ENCODE data around the gene SLC8A1.

DNA sequence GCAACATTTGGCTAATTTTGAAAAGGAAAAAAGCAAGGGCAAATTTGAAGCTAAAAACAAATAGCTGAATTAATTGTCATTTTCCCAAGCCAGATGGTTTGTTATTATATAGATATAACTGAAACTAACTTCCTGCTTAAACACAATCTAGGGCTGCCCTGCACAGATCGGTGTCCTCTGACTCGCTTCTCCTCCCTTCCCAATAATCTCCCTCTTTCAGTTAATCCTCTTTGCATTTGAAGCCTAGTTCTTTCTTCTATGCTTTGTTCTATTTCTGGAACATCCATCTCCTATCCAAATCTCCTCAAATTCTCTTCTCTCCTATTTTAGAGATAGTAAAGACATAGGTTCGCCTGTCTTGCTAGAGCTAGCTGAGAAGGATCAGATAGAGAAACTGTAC lies 328.1 kb downstream of the SLC8A1 start:
- TF ChIP-seq EZH2 (IDR thresholded peaks at IDR 0.05; ENCODE audit: insufficient read depth, low read length): no peak
- TF ChIP-seq, protein P1, sequence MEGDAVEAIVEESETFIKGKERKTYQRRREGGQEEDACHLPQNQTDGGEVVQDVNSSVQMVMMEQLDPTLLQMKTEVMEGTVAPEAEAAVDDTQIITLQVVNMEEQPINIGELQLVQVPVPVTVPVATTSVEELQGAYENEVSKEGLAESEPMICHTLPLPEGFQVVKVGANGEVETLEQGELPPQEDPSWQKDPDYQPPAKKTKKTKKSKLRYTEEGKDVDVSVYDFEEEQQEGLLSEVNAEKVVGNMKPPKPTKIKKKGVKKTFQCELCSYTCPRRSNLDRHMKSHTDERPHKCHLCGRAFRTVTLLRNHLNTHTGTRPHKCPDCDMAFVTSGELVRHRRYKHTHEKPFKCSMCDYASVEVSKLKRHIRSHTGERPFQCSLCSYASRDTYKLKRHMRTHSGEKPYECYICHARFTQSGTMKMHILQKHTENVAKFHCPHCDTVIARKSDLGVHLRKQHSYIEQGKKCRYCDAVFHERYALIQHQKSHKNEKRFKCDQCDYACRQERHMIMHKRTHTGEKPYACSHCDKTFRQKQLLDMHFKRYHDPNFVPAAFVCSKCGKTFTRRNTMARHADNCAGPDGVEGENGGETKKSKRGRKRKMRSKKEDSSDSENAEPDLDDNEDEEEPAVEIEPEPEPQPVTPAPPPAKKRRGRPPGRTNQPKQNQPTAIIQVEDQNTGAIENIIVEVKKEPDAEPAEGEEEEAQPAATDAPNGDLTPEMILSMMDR (IDR thresholded peaks at IDR 0.05; ENCODE audit: insufficient read depth, low read depth, low read length): no peak

Measured in astrocyte (in vitro differentiated cells and primary cell).